ENCODE measurements around the gene GPN2.

The GPN2 gene

DNA sequence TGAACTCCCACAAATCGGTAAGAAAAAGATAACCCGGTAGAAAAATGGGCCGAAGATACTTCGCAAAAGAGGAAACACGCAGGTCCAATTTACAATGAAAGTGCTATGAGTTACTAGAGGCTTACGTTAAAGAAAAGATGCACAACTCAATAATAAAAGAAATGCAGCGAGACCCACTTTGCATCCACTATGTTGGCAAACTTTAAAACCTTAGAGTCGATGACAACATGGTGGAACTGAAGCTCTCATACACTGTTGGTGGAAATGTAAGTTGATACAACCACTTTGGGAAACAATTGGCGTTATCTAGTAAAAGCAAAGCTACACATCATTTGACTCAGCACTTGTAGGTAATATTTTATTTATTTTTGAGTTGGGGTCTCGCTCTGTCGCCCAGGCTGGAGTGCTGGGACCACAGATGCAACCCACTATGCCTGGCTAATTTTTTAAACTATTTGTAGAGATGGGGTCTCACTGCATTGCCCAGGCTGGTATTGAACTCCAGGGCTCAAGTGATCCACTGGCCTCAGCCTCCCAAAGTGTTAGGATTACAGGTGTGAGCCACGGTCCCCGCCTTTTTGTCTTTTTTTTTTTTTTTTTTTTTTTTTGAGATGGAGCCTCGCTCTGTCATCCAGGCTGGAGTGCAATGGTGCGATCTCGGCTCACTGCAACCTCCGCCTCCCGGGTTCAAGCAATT, 10.9 kb upstream of the GPN2 start:
- Histone ChIP-seq H3K27ac (peak overlapping the region; percentile 63 to 79), H3K4me3 (peak overlapping the region; percentile 95)
- no peak for DNase-seq (ENCODE audit: low spot score)
- TF ChIP-seq, protein P1, sequence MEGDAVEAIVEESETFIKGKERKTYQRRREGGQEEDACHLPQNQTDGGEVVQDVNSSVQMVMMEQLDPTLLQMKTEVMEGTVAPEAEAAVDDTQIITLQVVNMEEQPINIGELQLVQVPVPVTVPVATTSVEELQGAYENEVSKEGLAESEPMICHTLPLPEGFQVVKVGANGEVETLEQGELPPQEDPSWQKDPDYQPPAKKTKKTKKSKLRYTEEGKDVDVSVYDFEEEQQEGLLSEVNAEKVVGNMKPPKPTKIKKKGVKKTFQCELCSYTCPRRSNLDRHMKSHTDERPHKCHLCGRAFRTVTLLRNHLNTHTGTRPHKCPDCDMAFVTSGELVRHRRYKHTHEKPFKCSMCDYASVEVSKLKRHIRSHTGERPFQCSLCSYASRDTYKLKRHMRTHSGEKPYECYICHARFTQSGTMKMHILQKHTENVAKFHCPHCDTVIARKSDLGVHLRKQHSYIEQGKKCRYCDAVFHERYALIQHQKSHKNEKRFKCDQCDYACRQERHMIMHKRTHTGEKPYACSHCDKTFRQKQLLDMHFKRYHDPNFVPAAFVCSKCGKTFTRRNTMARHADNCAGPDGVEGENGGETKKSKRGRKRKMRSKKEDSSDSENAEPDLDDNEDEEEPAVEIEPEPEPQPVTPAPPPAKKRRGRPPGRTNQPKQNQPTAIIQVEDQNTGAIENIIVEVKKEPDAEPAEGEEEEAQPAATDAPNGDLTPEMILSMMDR (IDR thresholded peaks at IDR 0.05): no peak

DNA sequence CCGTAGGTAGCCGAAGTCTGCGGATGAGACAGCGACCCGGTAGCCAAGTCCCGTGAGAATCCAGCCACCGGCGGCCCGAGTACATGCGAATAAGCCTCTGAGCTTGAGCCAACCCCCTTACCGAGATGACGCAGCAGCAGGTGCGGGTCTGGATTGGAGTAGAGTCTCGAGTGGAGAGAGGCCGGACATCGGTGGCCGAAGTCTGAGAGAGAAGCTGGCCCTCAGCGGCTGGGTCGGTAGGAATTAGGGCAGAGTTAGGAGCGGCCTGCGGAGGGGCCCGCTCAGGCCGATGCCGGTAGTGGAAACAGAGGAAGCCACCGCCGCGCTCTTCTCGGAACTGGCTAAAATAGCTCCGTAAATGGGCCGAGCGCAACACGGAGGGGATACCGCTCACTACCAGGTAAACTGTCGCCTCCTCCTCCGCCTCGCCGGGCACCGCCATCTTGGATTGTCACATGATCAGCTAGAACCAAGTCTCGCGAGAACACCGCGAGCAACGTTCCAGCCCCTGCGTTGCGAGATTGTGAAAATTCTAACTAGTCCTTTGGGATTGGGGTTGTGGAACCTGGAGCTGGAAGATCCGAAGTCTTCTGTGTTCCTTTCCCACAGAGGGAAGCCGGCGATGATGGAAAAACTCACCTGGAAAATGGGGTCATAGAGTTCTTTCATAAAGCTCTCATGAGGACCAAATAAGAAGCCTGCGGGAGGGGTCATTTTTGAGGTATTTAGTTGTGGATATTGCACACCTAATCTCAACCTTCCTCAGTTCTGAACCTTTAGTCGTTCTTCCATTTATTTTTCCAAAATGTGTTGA, 10.1 kb upstream of the GPN2 start, which contains the start of gene GPATCH3:
GPATCH3 (minus strand) TSS at position 467 of the 814 bp plus-strand sequence; CDS start at position 442, 25 bp downstream.
- Histone ChIP-seq H3K4me3 (peak within 1 kb of the TSS; percentile 95), H3K27ac (peak within 1 kb of the TSS; percentile 63 to 79)
- TF ChIP-seq, protein P1 (IDR thresholded peaks at IDR 0.05): no peak
- DNase-seq (ENCODE audit: low spot score): peak; percentile 92

DNA sequence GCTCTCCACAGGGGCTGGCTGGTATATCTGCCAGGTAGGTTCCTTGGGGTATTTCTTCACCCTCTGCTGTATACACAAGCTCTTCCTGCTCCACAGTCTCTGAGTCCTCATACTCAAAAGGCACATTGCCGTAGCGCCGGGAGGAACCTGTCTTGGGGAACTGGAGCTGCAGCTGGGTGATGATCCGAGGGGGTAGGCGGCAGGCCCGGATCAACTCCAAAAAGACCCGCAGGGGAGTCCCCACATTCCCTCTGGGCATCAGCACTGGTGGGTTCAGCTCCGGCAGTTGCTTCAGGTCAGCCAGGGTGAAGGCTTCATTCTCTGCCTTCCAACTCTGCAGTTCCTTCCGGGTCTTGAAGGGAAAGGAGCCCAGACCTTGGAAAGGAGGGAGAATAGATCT, 7.3 kb upstream of the GPN2 start:
- H3K27ac ChIP-seq: no peak overlapping the region
- TF ChIP-seq, protein P1 (IDR thresholded peaks at IDR 0.05): no peak
- no peak for DNase-seq (ENCODE audit: low spot score)
- no peak overlapping the region for H3K4me3 ChIP-seq

DNA sequence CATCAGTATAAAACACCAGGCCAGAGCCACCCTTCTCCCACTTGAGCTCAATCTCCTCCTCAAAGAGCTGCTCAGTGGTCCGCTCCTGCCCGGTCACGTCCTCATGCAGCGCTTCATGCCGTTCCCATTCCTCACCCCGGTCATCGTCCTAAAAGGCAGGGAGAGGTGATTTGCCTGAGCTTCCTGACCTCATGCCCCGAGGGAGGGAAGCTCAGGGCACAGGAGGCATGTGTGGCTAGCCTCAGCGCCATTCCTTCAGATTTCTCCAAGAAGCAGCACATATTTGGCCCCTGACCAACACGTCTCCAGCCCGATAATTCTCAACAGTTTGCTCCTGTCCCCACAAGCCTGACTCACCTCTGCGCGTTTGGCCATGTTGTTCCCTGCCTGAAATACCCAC, 4.2 kb upstream of the GPN2 start:
- TF ChIP-seq, protein P1 (IDR thresholded peaks at IDR 0.05): no peak
- Histone ChIP-seq H3K27ac (no peak overlapping the region), H3K4me3 (no peak overlapping the region)
- DNase-seq (ENCODE audit: low spot score): no peak

DNA sequence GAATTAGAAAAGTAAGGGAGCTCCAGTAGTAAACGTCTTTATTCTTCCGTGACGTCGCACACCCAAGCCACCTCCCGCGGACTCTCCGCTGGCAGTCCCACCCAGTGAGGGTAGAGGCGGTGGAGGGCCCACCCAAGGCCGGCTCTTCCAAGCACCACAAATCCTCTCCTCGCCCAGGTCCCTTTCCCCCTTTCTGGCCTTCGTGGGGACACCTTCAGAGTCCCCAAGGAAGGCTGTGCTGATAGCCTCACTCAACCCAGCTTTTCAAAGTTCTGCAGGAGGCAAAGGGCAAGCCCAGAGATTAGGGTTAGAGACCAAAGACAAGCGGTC, 349 bp upstream of the GPN2 start:
- no peak for DNase-seq (ENCODE audit: low spot score)
- peak overlapping the region; percentile 84 to 88 for H3K27ac ChIP-seq
- H3K4me3 ChIP-seq: peak overlapping the region; percentile 86
- TF ChIP-seq, protein P1 (IDR thresholded peaks at IDR 0.05): no peak

DNA sequence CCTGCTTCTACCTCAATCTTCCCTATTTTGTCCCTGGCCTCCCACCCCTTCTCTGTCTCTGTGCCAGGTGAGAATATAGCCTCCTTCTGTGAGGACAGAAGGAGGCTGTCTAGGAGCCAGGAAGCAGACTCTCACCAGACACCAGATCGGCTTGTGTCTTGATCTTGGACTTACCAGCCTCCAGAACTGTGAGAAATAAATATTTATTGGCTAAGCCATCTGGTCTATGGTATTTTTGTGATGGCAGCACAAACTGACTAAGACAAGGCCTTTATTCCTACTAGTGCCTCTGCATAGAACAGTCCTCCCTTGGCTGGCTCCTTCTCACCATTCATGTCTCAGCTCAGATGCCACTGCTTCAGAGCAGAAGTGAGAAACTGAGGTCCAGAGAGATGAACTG, 1.9 kb downstream of the GPN2 start:
- TF ChIP-seq, protein P1 (IDR thresholded peaks at IDR 0.05): no peak
- H3K27ac ChIP-seq: no peak overlapping the region

More for the DNA sequence above, 1.9 kb downstream of the GPN2 start:
- DNase-seq (ENCODE audit: low spot score): no peak
- no peak overlapping the region for H3K4me3 ChIP-seq

Measured in coronary artery (tissue), 2 donors.